Subcutaneous adipose tissue (tissue), 4 donors: Measurements from ENCODE around the gene ANXA4. TPM values are rescaled to one million over a fixed set of nuclear protein-coding genes. Genes with fewer than 3 reads are reported as not detected.

ENCODE experiments used
- CTCF ChIP-seq: fragments of 450-650 bp; IDR thresholded peaks from one replicate; pipeline ENCODE4 v1.5.1; 2016; ENCODE audit warnings: low read depth, mild to moderate bottlenecking, control low read depth, antibody characterized with exemption, moderate library complexity
- total RNA-seq, 4 donors: library from RNA; depleted of rRNA; stranded (reverse); fragments of >200 nt; gene quantifications; one replicate each; pipeline ENCODE4 v1.1.0, GENCODE V29; 2016

Gene ANXA4
- total RNA-seq, 4 donors from 2014 or later, result 47.5 to 102 (median 71.0) TPM

GRCh38 chr2:69785358-69785757 lies 43.4 kb downstream of the ANXA4 start:
- TF ChIP-seq CTCF, result no peak

- no peak for TF ChIP-seq CTCF
Measured at GRCh38 chr2:69786052-69786560, 44.2 kb downstream of the ANXA4 start.

GRCh38 chr2:69789175-69789721 lies 47.3 kb downstream of the ANXA4 start:
- TF ChIP-seq CTCF, result no peak

DNA sequence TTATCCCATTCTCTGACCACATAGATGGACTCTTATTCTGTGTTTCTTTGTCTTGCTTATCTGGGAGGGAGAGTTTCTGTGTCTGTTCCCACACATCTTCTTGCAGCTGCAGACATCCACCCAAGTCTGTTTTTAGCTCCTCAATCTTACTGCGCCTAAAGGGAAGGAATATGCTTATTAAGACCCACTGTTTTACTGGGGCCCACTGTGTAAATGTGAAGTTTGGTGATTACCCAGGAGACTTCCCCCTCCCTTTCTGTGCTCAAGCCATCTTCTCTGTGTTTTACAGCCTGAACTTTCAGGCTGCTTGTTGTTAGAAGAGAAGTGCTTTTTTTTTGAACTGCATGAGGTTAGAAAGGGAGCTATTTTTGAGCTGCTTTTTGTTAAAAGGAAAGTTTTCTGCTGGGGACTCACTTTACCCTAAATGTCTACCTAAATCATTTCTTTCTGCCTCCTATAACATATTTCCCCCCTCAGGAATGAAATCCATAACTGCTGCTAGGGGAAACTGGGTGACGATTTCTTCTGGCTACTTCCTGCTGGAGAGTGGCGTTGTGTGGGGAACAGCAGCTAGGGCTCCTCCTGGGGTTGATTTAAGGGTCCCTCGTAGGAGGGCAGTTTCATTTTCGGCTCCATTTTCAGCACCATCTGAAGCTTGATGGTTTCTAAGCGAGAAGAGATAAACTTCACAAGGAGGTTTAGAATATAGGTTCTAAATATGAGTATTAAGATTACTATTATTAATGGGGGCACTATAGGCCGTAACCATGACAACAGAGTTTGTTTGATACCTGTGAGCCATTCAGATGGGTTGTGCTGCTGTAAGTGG lies 48.1 kb downstream of the ANXA4 start:
- no peak for TF ChIP-seq CTCF

GRCh38 chr2:69790601-69790959 lies 48.6 kb downstream of the ANXA4 start:
- no peak for TF ChIP-seq CTCF

DNA sequence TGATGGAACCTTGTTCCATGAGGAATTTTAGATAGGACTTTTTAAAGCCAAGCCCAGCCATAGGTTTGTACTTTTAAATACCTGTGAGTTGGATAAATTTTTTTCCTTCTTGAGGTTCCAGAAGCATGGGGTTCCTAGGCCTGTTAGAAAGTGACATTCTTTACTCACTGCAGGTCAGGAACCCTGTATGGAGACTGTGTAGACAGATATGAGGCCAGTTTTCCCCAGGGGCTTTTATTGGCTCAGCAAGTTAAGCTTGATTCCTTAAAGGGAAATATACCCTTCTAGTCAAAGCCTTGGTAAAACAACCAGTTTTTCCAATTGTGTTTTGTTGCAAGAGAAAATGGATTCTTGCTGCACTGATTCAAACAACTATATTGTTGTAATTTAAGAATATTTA lies 49.1 kb downstream of the ANXA4 start:
- no peak for TF ChIP-seq CTCF

DNA sequence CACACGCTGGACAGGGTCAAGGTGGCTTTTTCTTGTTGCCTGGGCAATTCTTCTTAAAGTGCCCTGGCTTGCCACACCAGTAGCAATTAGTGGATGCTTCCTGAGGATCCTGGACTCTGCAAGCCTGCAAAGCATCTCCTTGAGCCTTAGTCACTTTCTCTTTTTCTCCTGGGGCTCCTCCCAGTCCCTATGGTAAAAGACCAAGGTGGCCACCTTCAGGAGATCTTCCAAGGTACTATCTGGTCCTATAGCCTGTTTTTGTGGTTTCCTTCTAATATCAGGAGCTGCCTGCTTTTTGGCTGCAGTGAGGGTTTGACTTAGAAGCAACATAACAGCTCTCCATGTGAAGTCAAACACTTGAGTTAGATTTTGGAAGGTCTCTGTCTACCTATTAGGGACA lies 54.2 kb downstream of the ANXA4 start:
- no peak for TF ChIP-seq CTCF
